ENCODE results near the gene HMCES. TPM values are rescaled to one million over a fixed set of nuclear protein-coding genes. Genes with fewer than 3 reads are reported as not detected.

Gene HMCES
- total RNA-seq, 2 experiments from 2014 or later: 59.5 TPM

DNA sequence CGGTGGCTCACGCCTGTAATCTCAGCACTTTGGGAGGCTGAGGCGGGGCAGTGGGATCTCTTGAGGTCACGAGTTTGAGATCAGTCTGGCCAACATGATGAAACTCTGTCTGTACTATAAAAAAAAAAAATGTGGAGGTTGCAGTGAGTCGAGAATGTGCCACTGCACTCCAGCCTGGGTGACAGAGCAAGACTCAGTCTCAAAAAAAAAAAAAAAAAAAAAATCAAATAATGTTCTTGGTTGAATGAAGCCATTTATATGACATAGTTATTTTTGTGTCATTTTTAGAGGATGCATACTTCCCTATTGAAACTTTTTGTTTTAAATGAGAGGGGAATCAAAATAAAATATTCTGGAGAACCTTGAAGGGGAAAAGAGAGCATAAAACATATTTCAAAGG lies 3.1 kb downstream of the HMCES start:
- POLR2A ChIA-PET: no interaction called here
- CTCF ChIA-PET: no interaction called here

DNA sequence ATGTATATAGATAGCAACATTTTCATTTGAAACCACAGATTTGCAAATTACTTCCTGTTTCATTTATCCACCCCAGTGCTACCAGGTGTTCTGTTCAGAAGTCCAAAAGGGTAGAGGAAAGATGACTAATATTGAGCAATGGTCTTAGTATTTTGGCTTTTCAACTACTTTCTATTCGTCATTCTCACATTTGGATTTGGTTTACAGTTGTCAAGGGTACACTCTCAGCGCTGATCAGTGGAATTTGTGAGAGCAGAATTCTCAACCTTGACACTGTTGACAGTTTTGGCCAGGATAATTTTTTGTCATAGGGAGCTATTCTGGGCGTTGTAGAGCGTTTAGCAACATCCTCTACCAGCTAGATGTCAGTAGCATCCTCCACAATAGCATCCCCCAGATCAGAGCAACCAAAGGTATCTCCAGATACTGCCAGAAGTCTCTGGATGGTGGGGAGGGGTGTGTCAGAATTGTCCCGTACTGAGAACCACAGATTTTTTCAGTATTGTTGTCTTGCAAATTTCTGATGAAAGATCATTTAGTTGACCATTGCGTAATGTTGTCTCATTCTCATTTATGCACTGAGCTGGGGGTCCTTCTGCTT lies 4.2 kb downstream of the HMCES start:
- POLR2A ChIA-PET: interaction anchor here (0.5 to 2.3 kb wide), 4 partner anchors 34 to 322 kb away, joined by 3 to 14 read pairs (median 4); a partner anchor contains a TSS

DNA sequence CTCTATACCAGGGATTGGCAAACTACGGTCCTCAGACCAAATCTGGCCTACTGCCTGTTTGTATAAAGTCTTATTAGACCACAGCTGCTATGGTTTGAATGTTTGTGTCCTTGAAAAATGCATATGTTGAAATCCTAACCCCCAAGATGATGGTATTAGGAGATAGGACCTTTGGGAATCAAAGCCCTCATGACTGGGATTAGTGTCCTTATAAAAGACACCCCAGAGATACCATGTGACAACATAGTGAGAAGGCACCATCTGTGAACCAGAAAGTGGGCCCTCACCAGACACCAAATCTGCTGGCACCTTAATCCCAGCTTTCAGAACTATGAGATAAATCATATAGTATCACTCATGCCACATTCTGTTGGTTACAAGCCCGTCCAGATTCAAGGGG lies 7.4 kb downstream of the HMCES start:
- POLR2A ChIA-PET: interaction anchor here (0.6 kb wide), 1 partner anchor 335 kb away, joined by 4 read pairs; no protein-coding TSS in a partner anchor
- CTCF ChIA-PET: no interaction called here

More for the DNA sequence above, 4.2 kb downstream of the HMCES start:
- CTCF ChIA-PET: interaction anchor here (0.7 to 1.2 kb wide), 2 partner anchors 32 to 34 kb away, joined by 3 to 4 read pairs; a partner anchor contains a TSS

DNA sequence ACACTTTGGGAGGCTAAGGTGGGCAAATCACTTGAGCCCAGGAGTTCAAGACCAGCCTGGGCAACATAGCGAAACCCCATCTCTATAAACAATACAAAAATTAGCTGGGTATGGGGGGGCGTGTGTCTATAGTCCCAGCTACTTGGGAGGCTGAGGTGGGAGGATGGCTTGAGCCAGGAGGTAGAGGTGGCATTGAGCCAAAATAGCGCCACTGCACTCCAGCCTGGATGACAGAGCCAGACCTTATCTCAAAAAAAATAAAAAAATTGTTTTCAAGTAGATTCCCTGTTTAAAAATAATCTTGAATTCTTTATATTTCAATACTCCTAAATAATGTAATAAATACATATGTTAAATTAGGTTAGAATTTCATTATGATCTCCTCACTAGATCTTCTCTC lies 9.8 kb downstream of the HMCES start:
- ChIA-PET POLR2A (interaction anchor here (0.6 kb wide), 1 partner anchor 175 kb away, joined by 3 read pairs; no protein-coding TSS in a partner anchor), CTCF (no interaction called here)

DNA sequence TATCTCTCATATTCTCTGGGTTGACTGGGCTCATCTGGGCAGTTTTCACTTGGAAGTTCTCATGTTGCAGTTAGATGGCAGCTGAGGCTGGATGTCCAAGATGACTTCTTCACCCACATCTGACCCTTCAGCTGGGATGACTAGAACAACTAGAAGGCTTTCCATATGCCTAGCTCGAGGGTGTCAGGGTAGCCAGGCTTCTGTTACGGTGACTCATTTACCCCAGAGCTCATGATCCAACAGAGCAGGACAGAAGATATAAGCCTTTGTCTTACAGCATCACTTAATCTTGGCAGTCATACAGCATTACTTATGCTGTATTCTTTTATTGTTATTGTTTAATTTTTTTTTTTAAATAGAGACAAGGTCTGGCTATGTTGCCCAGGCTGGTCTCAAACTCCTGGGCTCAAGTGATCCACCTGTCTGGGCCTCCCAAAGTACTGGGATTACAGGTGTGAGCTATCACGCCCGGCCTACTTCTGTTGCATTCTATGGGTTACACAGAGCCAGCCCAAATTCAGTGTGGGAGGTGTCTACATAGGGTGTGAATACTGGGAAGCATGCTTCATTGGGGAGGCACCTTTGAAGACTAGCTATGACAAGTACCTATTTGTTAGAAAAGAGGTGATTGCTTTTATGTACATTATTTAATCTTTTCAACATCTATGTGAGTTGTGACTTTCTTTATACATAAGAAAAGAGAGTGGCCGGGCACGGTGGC lies 10.7 kb downstream of the HMCES start:
- ChIA-PET CTCF (interaction anchor here (0.6 to 0.7 kb wide), 2 partner anchors 39 to 301 kb away, joined by 3 read pairs; no protein-coding TSS in a partner anchor), POLR2A (no interaction called here)

DNA sequence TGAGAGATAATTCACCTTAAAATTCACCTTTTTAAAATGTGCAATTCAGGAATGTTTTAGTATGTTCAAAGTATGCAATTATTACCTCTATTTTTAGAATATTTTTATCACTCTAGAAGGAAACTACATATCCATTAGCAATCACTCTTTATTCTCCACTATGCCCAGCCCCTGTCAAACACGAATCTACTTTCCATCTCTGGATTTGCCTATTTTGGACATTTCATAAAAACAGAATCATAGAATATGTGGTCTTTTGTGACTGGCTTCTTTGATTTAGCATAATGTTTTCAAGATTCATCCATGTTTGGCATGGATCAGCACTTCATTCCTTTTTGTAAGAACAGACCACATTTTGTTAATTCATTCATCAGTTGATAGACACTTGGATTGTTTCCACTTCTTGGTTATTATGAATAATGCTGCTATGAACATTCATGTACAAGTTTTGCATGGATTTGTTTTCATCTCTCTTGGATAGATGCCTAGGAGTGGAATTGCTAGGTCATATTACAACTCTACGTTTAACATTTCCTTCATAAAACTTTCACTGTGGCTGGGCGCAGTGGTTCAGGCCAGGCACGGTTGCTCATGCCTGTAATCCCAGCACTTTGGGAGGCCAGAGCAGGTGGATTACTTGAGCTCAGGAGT lies 12.7 kb downstream of the HMCES start:
- ChIA-PET POLR2A (interaction anchor here (1.0 kb wide), 1 partner anchor 24 kb away, joined by 3 read pairs; no protein-coding TSS in a partner anchor), CTCF (interaction anchor here (1.5 kb wide), 1 partner anchor 199 kb away, joined by 3 read pairs; no protein-coding TSS in a partner anchor)

DNA sequence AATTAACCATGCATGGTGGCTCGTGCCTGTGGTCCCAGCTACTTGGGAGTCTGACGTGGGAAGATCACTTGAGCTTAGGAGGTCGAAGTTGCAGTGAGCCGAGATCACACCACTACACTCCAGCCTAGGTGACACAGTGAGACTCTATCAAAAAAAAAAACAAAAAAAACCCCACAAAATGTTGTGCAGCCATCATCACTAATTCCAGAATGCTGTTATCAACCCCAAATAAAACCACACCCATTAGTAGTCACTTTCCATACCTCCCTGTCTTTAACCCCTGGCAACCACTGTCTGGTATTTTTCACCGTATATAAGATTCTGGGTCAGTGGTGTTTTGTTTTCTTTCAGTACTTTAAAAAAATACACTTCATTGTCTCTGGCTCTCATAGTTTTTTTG lies 16.6 kb downstream of the HMCES start:
- POLR2A ChIA-PET: no interaction called here
- CTCF ChIA-PET: no interaction called here

DNA sequence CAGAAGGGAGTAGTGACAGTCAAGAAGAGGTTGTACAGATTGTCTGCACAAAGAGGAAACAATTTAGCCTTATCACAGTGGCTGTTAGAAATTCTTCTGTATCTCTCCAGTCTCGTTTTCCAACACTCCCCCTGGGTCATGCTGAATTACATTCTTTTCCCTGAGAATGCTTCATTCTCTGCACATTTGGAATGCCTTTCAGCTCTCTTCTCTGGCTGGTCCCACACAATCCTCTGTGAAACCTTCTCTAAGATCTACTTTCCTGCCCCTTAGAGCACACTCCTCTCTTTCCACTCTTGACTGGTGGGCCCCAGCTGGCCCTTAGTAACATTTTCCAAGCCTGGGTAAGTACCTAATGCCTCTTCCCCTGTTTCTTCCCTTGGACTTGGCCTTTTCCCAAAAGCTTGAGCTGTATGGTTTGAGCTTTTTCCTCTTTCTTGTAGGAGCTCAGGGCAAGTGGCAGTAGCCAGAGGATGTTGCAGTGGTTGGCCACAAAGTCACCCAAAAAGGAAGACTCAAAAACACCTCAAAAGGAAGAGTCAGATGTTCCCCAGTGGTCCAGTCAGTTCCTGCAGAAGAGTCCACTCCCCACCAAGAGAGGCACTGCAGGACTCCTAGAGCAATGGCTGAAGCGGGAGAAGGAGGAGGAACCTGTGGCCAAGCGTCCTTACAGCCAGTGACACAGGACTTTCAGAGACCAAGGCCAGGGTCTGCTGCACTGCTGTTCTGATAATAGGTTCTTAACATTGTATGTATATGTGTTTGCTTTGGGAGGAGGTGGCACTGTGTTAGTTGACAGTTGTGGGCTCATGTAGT lies 25.7 kb downstream of the HMCES start:
- POLR2A ChIA-PET: no interaction called here
- CTCF ChIA-PET: interaction anchor here (0.6 kb wide), 1 partner anchor 24 kb away, joined by 4 read pairs; no protein-coding TSS in a partner anchor

DNA sequence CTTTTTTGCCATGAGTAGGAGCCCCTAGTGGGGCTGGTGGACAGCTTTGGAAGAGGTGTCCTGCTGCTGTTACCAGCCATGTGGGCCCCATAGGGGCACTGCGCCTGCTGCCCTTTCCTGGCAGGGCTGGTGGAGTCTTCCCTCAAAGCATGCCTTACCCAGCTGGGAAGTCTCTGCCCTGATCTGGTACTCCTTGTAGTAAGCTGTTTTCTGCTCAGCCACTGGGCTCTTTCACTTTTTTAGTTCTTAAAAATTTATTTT lies 26.2 kb downstream of the HMCES start:
- CTCF ChIA-PET: no interaction called here
- POLR2A ChIA-PET: no interaction called here

DNA sequence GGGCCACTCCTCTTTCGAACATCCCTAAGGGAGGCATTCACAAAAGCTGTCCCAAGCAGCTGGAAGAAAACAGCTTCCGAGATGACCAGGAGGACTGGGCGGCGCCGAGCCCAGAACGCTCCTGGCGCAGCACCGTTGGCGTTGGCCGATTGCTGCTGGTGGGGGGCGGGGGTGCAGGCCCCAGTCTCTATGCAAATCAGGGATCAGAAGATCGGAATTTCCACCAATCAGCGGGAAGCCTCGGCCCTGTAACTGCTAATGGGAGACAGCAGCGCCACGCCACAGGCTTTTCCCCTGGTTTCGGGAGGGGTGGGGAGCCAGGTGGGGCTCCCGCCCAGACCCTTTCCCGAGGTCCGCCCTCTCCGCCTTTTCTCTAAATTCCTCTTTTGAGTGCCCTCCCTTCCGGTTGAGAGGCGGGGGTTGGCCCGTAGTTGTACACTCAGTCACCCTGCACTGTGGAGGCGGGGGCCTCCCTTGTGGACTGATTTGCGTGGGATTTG lies 27.0 kb downstream of the HMCES start:
- CTCF ChIA-PET: interaction anchor here (0.6 kb wide), 1 partner anchor 124 kb away, joined by 6 read pairs; no protein-coding TSS in a partner anchor
- POLR2A ChIA-PET: no interaction called here

DNA sequence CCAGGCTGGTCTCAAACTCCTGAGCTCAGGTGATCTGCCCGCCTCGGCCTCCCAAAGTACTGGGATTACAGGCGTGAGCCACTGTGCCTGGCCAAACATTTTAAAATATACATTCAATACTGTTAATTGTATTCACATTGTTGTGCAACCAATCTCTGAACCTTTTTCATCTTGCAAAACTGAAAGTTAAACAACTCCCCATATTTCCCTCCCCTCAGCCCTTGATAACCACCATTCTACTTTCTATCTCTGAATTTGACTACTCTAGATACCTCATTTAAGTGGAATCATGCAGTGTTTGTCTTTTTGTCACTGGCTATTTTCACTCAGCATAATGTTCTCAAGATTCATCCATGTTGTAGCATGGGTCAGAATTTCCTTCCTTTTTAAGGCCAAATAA lies 30.0 kb downstream of the HMCES start:
- ChIA-PET POLR2A (interaction anchor here (0.6 to 0.7 kb wide), 2 partner anchors 54 to 320 kb away, joined by 3 to 4 read pairs; no protein-coding TSS in a partner anchor), CTCF (interaction anchor here (0.6 to 0.7 kb wide), 2 partner anchors 36 to 1253 kb away, joined by 3 to 5 read pairs; no protein-coding TSS in a partner anchor)

DNA sequence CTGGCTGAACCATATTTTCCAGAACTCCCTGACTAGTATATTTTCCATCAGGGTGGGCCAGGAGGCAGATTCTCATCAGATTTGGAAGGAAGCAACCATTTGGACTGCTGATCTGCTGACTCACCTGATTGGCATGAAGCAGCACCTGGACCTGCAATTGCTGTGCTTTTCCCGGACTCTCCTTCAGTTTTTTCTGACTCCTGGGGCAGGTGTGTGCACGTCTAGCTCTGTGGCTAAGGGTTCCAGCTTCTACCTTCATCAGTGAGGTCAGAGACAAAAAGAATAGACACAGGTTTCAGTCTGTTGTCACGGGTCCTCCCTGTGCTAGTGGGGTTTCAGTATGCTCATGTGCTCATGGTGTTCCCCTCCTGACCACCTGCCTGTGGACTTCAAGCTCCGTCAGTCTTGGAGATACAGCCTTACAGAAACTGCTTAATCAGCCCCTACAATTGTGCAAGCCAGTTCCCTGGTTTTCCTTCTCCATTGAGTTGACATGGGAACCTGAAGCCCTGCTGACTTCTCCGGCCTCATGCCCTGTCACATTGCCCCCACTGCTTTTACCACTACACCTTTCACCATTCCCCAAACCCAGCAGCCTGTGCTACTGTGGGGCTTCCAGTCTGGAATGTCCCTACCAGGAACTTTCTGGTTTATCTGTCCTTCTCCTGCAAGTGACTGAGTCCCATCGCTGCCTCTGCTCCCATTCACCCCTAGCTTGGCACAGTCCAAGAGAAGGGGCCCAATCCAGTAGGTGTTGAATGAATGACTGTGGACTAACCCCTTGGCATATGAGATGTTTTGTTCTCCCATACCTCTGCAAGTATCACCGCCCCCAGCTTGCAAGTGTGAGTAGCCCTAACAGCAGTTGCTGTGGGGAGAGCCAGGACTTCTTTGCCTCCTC lies 31.7 kb downstream of the HMCES start:
- POLR2A ChIA-PET: no interaction called here
- CTCF ChIA-PET: no interaction called here

DNA sequence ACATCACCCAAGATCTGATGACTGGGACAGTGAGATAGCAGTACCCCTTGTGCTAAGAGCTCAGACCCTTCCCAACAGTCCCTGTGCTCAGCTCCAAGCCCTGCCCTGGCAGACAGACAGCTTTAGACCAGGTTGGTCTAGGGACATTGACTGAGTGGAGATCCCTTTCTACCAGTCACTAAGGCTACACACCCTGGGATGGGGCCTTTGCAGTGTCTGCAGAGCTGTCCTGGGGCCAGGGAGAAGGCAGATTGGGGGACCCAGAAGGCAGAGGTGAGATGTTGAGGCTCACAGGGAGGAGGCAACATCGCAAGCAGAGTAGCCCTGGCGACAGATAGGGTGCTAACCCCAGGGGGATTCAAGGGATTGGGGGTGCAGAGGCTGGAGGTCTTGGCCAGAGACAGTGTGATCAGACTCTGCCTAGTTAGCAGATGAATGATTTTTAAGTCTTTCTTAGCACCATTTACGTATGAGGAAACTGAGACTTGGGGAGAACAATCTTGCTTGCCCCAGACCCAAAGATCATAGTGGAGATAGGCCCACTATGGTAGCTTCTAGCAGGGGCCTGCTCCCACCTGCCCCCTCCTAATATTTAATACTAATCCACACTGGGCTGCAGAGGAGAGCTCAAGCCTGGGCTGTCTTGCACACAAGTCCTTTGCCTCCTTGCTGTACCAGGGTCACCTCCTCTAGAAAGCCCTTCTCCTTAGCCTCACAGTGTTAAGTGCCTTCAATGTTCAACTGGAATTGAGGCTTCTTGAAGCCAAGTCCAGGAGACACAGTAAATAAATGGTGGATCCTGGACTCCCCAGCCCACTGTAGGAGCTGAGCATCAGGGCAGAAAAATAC lies 32.6 kb downstream of the HMCES start:
- ChIA-PET POLR2A (no interaction called here), CTCF (no interaction called here)

DNA sequence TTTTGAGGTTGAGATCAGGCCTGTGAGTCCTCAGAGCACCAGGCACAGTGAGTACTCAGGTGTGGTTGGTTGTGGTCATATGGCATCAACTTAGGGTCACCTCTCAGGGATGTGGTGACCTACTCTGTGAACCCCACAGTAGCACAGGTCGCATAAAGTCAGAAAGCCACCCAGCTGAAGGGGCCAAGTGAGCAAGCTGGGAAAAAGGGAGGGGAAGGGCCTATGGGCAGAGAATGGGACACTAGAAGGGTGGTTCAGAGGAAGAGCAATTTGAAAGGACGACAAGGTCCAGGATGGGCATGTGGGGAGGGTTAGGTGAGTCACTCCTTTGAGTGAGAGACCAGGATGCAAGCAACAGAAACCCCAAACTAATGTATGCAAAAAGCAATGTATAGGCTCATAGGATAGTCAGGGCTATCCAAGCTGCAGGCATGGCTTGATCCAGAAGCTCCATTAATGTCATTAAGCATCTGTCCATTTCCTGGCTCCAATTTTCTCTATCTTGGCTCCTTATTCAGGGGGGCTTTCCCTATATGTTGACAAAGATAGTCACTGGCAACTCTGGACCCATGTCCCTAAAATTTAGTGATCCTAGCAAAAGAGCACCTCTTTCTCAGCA lies 33.5 kb downstream of the HMCES start:
- CTCF ChIA-PET: interaction anchor here (1.0 to 1.7 kb wide), 2 partner anchors 13 to 88 kb away, joined by 3 to 4 read pairs; no protein-coding TSS in a partner anchor
- POLR2A ChIA-PET: no interaction called here

DNA sequence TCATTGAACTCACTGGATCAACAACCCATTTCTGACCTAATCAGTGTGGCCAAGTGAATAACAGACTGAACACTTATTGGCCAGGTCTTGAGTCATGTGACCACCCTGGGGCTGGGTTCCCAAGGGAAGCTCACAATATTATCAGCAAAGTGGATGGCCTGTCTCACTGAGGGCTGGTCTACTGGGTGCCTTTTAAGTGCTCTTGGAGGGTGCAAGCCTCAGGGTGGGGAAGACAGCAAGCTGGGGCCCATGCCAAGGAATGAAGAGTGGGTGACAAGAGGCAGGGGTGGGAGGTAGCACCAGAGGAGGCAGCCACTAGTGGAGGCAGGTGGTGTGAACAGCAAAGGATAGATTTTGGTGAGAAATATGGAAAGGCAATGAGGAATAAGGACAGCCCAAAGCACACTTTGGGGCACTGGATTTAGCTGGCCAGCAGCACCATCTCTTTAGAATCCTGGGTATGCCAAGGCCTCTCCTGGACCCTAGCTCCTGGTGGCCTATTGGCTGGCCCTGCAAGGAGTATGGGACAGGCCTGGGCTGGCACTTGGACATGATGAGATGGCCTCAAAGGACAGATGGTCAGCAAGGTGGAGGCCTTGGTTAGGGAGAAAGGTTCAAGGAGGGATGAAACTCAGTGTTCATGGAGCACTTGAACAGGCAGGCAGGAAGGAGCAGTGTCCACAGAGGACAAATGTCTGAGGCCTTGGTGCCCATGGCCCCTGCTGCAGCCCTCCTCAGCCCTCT lies 34.2 kb downstream of the HMCES start:
- ChIA-PET CTCF (interaction anchor here (1.0 to 1.7 kb wide), 2 partner anchors 14 to 87 kb away, joined by 3 to 4 read pairs; no protein-coding TSS in a partner anchor), POLR2A (no interaction called here)

DNA sequence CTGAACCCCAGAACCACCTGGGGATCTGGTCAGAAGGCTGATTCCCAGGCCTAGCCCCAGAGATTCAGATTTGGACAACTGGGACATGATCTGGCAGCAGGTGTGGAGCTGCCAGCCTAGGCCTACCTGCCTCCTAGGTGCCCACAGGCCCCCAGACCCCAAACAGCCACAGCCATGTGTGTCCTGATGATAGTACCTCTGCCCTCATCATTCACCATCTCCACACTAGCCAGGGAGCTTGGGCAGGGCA lies 34.7 kb downstream of the HMCES start:
- ChIA-PET CTCF (interaction anchor here (1.7 kb wide), 1 partner anchor 87 kb away, joined by 4 read pairs; no protein-coding TSS in a partner anchor), POLR2A (no interaction called here)
